ENCODE data around the gene LRRC1. TPM values are rescaled to one million over a fixed set of nuclear protein-coding genes. Genes with fewer than 3 reads are reported as not detected.

Gene LRRC1
- total and polyA plus RNA-seq, 2 of the 8 experiments (the other 6 are each of a cell fraction or from before 2014, with no cell fraction given): 6.7 to 15.9 TPM

DNA sequence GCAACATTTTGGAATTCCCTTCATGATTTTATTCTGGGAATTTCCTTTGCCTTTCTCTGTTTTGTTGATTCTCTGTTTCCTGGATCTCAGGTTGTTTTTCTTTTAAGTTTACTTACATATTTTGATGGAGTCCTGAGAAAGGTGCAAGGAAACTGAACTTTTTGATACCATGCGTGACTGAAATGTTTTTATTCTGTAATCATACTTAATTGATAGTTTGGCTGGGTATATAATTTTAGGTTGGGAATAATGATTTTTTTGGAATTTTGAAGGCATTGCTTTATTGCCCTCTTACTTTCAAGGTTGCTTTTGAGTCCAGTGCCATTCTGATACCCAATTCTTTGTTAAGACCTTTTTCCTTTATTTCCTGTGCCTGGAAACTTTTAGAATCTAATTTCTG is 45.2 kb downstream of the LRRC1 start:
- H3K79me2 ChIP-seq (ENCODE audit: control insufficient read depth in 1 of 2, insufficient read depth in 2 of 2, low read length in 2 of 2): peaks cover 0 to 8% of the 10 kb centered on the region in 2 experiments; a peak in 1 of 4 replicates
- H4K5ac ChIP-seq (ENCODE audit: insufficient read length, low read depth, low read length): no peak overlapping the region
- H3K4me1 ChIP-seq (replicated peaks in 1 of 4; ENCODE audit: control insufficient read depth in 3 of 4, insufficient read depth in 4 of 4, low read length in 3 of 4): 0 out of 7 replicates have a peak, but pooled peaks cover 0 to 2% (median 0%) of the 10 kb centered on the region in 4 experiments
- no peak overlapping the region for H2AFZ ChIP-seq (ENCODE audit: low read length)
- H3K79me1 ChIP-seq (ENCODE audit: low read depth, low read length): no peaks in the 10 kb centered on the region
- H2BK120ac ChIP-seq (replicated peaks; ENCODE audit: low read depth, low read length): no peak overlapping the region
- no peak overlapping the region for H3K23ac ChIP-seq (ENCODE audit: insufficient read length)
- H2BK12ac ChIP-seq (ENCODE audit: low read depth, low read length): no peak overlapping the region
- no peak overlapping the region for H4K8ac ChIP-seq (ENCODE audit: extremely low read depth, insufficient read depth, low read length)
- no peak overlapping the region for H3K56ac ChIP-seq (replicated peaks; ENCODE audit: insufficient read length, low read depth, low read length)
- no peak overlapping the region for H2BK5ac ChIP-seq (ENCODE audit: low read depth, low read length)
- no peaks in the 10 kb centered on the region for H3K23me2 ChIP-seq (ENCODE audit: low read depth, low read length)
- H2BK20ac ChIP-seq (ENCODE audit: low read length): no peak overlapping the region
- CTCF ChIA-PET (ENCODE audit: partially characterized antibody): no interaction called here
- FAIRE-seq: no peak
- H3K9me3 ChIP-seq (ENCODE audit: insufficient read depth in 2 of 2, low read depth in 1 of 2, low read length in 1 of 2): no peaks in the 10 kb centered on the region; a peak in 1 of 4 replicates
- peaks cover 0 to 2% of the 10 kb centered on the region in 2 experiments for H4K20me1 ChIP-seq (replicated peaks in 1 of 2; ENCODE audit: control insufficient read depth in 1 of 2, insufficient read depth in 2 of 2, low read length in 2 of 2)
- no peak for TF ChIP-seq GABPA (IDR thresholded peaks at IDR 0.05; ENCODE audit: borderline replicate concordance, insufficient read depth, low read length)
- TF ChIP-seq SP2 (IDR thresholded peaks at IDR 0.05; ENCODE audit: low read length): no peak
- TF ChIP-seq SAP30 (IDR thresholded peaks at IDR 0.05; ENCODE audit: insufficient read depth, insufficient replicate concordance, low read length): no peak
- no peak for TF ChIP-seq TBP (IDR thresholded peaks at IDR 0.05; ENCODE audit: low read depth, low read length)
- TF ChIP-seq, protein P1, sequence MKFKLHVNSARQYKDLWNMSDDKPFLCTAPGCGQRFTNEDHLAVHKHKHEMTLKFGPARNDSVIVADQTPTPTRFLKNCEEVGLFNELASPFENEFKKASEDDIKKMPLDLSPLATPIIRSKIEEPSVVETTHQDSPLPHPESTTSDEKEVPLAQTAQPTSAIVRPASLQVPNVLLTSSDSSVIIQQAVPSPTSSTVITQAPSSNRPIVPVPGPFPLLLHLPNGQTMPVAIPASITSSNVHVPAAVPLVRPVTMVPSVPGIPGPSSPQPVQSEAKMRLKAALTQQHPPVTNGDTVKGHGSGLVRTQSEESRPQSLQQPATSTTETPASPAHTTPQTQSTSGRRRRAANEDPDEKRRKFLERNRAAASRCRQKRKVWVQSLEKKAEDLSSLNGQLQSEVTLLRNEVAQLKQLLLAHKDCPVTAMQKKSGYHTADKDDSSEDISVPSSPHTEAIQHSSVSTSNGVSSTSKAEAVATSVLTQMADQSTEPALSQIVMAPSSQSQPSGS (IDR thresholded peaks at IDR 0.05; ENCODE audit: low read length): no peak
- TF ChIP-seq, protein P2, sequence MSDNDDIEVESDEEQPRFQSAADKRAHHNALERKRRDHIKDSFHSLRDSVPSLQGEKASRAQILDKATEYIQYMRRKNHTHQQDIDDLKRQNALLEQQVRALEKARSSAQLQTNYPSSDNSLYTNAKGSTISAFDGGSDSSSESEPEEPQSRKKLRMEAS (IDR thresholded peaks at IDR 0.05): no peak
- TF ChIP-seq SIN3A (conservative IDR thresholded peaks at IDR 0.05 in 1 of 2, IDR thresholded peaks at IDR 0.05 in 1 of 2; ENCODE audit: low read depth in 1 of 2, low read length in 2 of 2): no peak
- no peak for TF ChIP-seq HDAC6 (IDR thresholded peaks at IDR 0.05; ENCODE audit: low read depth, low read length)
- TF ChIP-seq BCL11A (IDR thresholded peaks at IDR 0.05; ENCODE audit: low read depth in 2 of 2, low read length in 2 of 2): no peak
- no peak for TF ChIP-seq BACH1 (IDR thresholded peaks at IDR 0.05; ENCODE audit: low read length)
- no peak for TF ChIP-seq TCF12 (IDR thresholded peaks at IDR 0.05; ENCODE audit: low read depth, low read length)
- no peak for TF ChIP-seq GTF2F1 (IDR thresholded peaks at IDR 0.05; ENCODE audit: borderline replicate concordance, low read depth, low read length)
- TF ChIP-seq JUND (IDR thresholded peaks at IDR 0.05; ENCODE audit: low read length): no peak
- no peak for DNase-seq (ENCODE audit: low read depth in 1 of 2, low spot score in 2 of 2)
- H3K9ac ChIP-seq (replicated peaks in 1 of 4; ENCODE audit: extremely low read depth in 1 of 4, low read depth in 3 of 4, low read length in 3 of 4): no peak overlapping the region
- no peak overlapping the region for H3K14ac ChIP-seq (ENCODE audit: insufficient read length)
- no peak overlapping the region for H3K4me2 ChIP-seq (ENCODE audit: insufficient read depth in 1 of 2, low read depth in 2 of 2, low read length in 2 of 2)
- H3K27me3 ChIP-seq (replicated peaks in 1 of 4; ENCODE audit: control insufficient read depth in 3 of 4, extremely low read depth in 1 of 4, insufficient read depth in 3 of 4, low read length in 3 of 4): no peaks in the 10 kb centered on the region
- H2AK5ac ChIP-seq (ENCODE audit: low read depth, low read length): no peak overlapping the region
- no peaks in the 10 kb centered on the region for H3K36me3 ChIP-seq (ENCODE audit: control insufficient read depth in 2 of 4, insufficient read depth in 4 of 4, low read length in 3 of 4)
- H2BK15ac ChIP-seq (ENCODE audit: low read length): no peak overlapping the region
- POLR2A ChIA-PET (ENCODE audit: partially characterized antibody): no interaction called here
- 85% methylated on average over 1 of the region's 1 CpG; no CpG with 5 or more reads in 1 of the 2 experiments for WGBS, 2 experiments (ENCODE audit: extremely low coverage in 1 of 2, insufficient coverage in 1 of 2, insufficient read length in 1 of 2, insufficient replicate concordance in 2 of 2, low coverage in 1 of 2, low lambda C conversion rate in 2 of 2, missing lambda C conversion rate in 1 of 2)
- H3K4me3 ChIP-seq (ENCODE audit: extremely low read depth in 1 of 4, insufficient read depth in 2 of 4, low read depth in 3 of 4, low read length in 4 of 4): no peak overlapping the region
- H3K27ac ChIP-seq (ENCODE audit: low read depth, low read length): no peak overlapping the region
- no peak overlapping the region for H3K18ac ChIP-seq (ENCODE audit: extremely low read depth, low read length)
- H4K91ac ChIP-seq (replicated peaks; ENCODE audit: insufficient read length, low read length): no peak overlapping the region
- no peak overlapping the region for H3K4ac ChIP-seq (replicated peaks; ENCODE audit: insufficient read length, low read depth, low read length)
